Measurements from ENCODE around the gene PRADC1. TPM values are rescaled to one million over a fixed set of nuclear protein-coding genes. Genes with fewer than 3 reads are reported as not detected.

PRADC1 gene
- total RNA-seq, 6 donors from 2014 or later, result 6.7 to 21.6 (median 16.3) TPM

DNA sequence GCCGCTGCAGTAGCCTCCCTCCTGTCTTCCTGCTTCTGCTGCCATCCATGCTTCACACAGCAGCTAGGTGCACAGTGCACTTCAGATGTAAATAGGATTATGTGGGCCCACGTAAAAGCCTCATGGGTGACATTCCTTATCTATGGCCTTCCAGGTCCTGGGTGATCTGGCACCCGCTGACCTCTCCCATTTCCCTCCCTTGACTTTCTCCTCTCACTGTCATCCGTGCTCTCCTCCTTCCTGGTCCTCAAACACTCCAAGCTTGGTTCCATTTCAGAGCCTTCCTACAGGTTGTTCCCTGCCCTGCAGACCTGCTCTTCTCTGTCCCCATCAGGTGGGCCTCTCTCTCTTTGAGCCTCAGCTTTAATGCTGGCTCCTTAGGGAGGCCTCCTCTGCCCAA is 23.0 kb downstream of the PRADC1 start:
- Histone ChIP-seq H3K27me3 (no peaks in the 10 kb centered on the region), H3K9me3 (no peaks in the 10 kb centered on the region), H3K4me1 (peaks cover 7 to 27% (median 16%) of the 10 kb centered on the region in 4 donors), H3K36me3 (no peaks in the 10 kb centered on the region), H3K4me3 (no peak overlapping the region), H3K27ac (no peak overlapping the region)
- no peak for TF ChIP-seq POLR2AphosphoS5 (IDR thresholded peaks at IDR 0.05)
- TF ChIP-seq, protein P1, sequence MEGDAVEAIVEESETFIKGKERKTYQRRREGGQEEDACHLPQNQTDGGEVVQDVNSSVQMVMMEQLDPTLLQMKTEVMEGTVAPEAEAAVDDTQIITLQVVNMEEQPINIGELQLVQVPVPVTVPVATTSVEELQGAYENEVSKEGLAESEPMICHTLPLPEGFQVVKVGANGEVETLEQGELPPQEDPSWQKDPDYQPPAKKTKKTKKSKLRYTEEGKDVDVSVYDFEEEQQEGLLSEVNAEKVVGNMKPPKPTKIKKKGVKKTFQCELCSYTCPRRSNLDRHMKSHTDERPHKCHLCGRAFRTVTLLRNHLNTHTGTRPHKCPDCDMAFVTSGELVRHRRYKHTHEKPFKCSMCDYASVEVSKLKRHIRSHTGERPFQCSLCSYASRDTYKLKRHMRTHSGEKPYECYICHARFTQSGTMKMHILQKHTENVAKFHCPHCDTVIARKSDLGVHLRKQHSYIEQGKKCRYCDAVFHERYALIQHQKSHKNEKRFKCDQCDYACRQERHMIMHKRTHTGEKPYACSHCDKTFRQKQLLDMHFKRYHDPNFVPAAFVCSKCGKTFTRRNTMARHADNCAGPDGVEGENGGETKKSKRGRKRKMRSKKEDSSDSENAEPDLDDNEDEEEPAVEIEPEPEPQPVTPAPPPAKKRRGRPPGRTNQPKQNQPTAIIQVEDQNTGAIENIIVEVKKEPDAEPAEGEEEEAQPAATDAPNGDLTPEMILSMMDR (IDR thresholded peaks at IDR 0.05), result no peak
- ATAC-seq (ENCODE audit: low FRiP score in 2 of 2) (no peak), DNase-seq (no peak)
- WGBS, 2 donors, result 80 to 84% methylated on average over 4 of the region's 4 CpGs

- Histone ChIP-seq H3K9me3 (no peaks in the 10 kb centered on the region), H3K36me3 (no peaks in the 10 kb centered on the region), H3K27me3 (peaks cover 0 to 8% (median 3%) of the 10 kb centered on the region in 4 donors), H3K4me1 (peaks cover under 1 to 15% (median 11%) of the 10 kb centered on the region in 4 donors), H3K27ac (no peak overlapping the region), H3K4me3 (no peak overlapping the region)
- DNase-seq, result no peak
- WGBS, 2 donors, result 66 to 75% methylated on average over 3 of the region's 3 CpGs
- no peak for ATAC-seq (ENCODE audit: low FRiP score in 2 of 2)
- TF ChIP-seq, protein P1 (IDR thresholded peaks at IDR 0.05), result no peak
- no peak for TF ChIP-seq EP300 (IDR thresholded peaks at IDR 0.05)
Measured at GRCh38 chr2:73208258-73208657, 24.8 kb downstream of the PRADC1 start.

DNA sequence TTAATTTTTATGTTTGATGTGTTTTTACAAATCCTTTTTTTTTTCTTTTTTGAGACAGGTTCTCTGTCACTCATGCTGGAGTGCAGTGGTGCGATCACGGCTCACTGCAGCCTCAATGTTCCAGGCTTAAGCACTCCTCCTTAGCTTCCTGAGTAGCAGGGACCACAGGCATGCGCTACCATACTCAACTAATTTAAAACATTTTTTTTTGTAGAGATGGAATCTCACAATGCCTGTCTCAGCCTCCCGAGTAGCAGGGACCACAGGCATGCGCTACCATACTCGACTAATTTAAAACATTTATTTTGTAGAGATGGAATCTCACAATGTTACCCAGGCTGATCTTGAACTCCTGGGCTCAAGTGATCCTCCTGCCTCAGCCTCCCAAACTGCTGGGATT is 27.4 kb downstream of the PRADC1 start:
- Histone ChIP-seq H3K9me3 (no peaks in the 10 kb centered on the region), H3K27me3 (peaks cover 0 to 18% (median 15%) of the 10 kb centered on the region in 4 donors), H3K4me3 (no peak overlapping the region), H3K4me1 (peaks cover 14 to 17% (median 16%) of the 10 kb centered on the region in 4 donors), H3K27ac (no peak overlapping the region), H3K36me3 (no peaks in the 10 kb centered on the region)
- ATAC-seq (ENCODE audit: low FRiP score in 2 of 2) (no peak), DNase-seq (no peak)
- WGBS, 2 donors, result 86 to 89% methylated on average over 6 of the region's 6 CpGs
- TF ChIP-seq POLR2AphosphoS5 (IDR thresholded peaks at IDR 0.05), result no peak
- TF ChIP-seq, protein P1 (IDR thresholded peaks at IDR 0.05), result no peak
- TF ChIP-seq POLR2A (IDR thresholded peaks at IDR 0.05), result no peak
- no peak for TF ChIP-seq EP300 (IDR thresholded peaks at IDR 0.05)

- peak overlapping the region in 3 of 4 donors; percentile 22 to 40 (median 33) for H3K4me3 ChIP-seq
- 8% methylated on average over 38 of the region's 44 CpGs; no CpG with 5 or more reads in 1 of the 2 donors for WGBS, 2 donors
- peaks cover 14 to 17% (median 16%) of the 10 kb centered on the region in 4 donors for H3K4me1 ChIP-seq
- DNase-seq (peak in 1 of 2 donors; percentile 74), ATAC-seq (ENCODE audit: low FRiP score in 2 of 2) (peak; percentile 59 to 82)
- no peak overlapping the region for H3K27ac ChIP-seq
- no peaks in the 10 kb centered on the region for H3K36me3 ChIP-seq
- H3K9me3 ChIP-seq, result no peaks in the 10 kb centered on the region
- peaks cover 0 to 18% (median 15%) of the 10 kb centered on the region in 4 donors for H3K27me3 ChIP-seq
- TF ChIP-seq POLR2AphosphoS5 (IDR thresholded peaks at IDR 0.05) (no peak), EP300 (IDR thresholded peaks at IDR 0.05) (no peak), POLR2A (IDR thresholded peaks at IDR 0.05) (no peak)
- TF ChIP-seq, protein P1 (IDR thresholded peaks at IDR 0.05), result no peak
Measured at GRCh38 chr2:73203055-73203681, 29.9 kb downstream of the PRADC1 start.
